ENCODE data around the gene AMH.

DNA sequence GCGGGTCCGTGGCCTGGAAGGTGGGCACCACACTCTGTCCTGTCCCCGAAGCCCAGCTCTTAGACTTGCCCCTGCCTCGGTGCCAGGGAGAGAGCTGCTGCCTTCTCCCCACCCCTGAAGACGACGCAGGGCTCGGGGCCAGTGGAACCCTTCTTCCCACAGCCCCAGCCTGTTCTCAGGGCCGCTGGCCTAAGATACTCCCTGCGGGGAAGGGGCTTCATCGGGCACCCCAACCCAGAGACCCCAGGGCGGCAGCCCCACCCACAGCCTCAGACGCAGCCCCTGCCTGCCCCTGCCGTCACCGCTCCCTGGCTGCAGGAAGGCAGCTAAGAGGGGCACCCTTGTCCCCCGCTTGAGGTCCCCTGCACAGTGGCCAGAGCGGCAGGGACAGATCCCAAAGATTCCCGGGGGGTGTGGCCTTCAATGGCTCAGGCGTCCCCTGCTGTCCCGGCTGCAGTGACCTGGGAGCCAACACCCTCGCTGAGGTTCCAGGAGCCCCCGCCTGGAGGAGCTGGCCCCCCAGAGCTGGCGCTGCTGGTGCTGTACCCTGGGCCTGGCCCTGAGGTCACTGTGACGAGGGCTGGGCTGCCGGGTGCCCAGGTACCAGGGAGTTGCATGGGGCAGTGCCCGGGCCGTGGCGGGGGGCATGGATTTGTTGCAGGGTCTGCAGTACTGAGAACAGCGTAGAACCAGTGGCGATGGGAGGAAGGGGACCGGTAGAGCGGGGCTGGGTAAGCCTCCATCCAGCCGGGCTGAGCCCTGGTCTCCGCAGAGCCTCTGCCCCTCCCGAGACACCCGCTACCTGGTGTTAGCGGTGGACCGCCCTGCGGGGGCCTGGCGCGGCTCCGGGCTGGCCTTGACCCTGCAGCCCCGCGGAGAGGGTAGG, 1.0 kb downstream of the AMH start:
- TF ChIP-seq POLR2AphosphoS5 (IDR thresholded peaks at IDR 0.05; ENCODE audit: low read depth, low read length) (peak; percentile 16; the same call in 1 of the 2 replicates), TAF1 (IDR thresholded peaks at IDR 0.05; ENCODE audit: borderline replicate concordance, insufficient read depth, low read length) (no peak)
